Suppressor macrophage treated with lipopolysaccharide for 4 hours (primary cell): ENCODE results near the gene LAMTOR4.

Source experiments
- DNase-seq: peaks from one replicate; pipeline ENCODE4 v3.0.0-alpha.2; 2020

The LAMTOR4 gene

GRCh38 chr7:100154651-100155491 lies 6.2 kb downstream of the LAMTOR4 start:
- DNase-seq = no peak

DNA sequence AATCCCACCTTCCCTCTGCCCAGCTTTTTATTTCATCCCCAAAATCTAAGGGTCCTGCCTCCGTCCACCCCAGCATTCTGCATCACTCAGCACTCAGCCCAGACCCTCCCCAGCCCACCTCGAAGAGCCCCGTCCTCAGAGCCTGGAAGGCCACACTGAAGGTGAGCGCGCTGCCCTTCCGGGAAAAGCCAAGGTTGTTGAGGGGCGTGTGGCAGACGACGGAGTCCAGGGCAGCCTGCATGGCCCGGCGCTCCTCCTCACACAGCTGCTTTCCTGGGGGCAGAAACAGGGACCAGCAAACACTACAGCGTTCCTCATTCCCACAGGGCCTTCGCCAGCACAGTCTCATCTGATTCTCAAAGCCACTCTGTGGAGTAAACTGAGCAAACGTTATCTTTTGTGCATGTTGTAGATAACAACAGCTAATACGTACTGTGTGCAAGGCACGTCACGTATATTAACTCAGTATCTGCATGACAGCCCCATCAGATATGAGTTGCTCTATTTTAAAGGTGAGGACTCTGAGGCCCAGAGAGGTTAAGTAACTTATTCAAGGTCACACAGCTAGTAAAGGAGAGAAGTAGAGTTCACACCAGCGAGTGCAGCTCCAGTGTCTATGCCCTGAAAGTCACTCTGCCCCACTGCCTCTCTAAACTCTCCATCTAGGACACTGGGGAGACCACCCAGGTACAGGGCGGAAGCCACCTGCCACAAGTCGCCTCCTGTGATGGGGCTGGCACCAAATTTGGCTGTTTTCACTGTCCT lies 7.0 kb downstream of the LAMTOR4 start:
- no peak for DNase-seq

DNA sequence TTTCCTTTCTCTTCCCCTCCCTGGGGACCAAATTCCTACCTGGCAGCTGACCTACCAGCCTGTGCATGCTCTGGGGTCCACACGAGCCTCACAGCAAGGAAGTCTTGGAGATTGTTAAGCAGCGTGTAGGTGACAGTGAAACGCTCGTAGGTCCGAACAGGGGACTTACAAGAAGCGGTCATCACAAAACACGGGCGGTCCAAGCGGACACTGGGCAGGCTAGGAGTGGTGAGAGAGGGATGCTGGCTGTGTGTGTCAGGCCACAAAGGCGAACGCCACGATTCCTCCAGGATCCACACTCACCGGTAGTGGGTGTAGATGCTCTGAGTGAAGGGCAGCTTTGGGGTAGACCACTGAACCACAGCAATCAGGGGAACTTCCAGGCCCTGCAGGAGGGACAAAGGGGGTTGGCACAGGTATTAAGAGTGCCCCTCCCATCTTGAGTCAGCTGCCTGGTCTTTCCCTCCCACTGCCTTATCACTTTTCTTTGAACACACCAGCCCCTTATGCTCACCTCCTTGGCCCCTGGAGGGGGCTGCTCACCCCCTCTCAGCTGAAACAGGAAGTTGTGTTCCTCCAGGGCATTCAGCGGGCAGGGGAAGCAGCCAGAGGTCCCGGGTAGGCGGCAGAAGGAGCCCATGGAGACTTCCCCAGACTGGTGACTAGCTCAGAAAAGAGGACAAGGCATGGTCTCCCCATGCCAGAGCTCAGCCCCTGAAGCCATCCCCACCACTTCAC lies 7.8 kb downstream of the LAMTOR4 start:
- DNase-seq = peak; percentile 25

DNA sequence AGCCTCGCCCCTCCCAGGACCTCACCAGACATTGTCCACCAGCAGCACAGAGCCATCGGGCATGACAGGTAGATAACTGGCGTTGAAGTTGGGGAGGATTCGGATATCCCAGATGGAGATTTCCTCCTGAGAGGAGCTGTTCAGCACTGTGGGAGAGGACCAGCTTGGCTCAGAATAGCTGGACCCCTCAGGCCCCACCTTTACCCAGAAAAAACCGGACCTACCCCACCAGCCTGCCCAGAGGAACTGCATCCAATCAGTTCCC lies 8.3 kb downstream of the LAMTOR4 start:
- no peak for DNase-seq

DNA sequence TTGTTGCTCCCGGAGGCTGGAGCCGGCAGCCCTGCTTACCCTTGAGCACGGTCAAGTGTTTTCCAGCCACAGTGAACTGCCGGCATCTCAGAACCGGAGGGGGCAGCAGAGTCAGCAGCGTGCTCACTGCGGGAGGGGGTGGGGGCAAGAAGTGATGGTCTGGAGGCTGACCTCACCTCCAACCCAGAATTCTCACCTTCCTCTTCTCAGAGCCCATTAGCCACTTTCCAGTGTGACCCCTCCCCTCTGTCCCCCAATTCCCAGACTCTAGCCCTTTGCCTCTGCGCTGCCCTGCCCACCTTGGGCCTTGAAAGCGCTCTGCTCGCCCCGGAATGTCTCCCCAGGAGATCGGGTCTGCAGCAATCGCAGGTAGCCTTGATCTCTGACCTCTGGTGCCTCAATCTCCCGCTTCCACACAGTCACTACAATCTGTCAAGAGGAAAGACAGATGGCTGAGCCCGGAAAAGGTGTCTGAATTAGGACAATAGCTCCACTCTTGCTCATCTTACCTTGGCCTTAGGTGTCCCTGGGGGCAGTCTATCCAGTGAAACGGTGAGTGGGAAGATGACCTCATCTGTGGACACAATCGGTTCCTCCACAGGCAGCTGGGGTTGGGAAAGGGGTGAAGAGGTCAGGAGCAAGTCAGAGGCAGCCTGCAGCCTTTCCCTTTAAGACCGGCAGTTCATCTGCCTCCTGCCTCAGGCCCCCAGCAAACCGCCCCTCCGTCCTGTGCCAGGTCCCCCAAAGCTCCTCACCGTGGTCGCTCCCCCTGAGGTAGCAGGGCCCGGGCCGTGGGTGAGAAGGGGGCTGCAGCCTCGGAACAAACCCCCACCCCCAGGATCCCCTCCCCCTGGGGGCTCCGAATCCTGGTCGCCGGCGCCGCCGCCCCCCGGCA lies 8.9 kb downstream of the LAMTOR4 start:
- peak; percentile 53 for DNase-seq

DNA sequence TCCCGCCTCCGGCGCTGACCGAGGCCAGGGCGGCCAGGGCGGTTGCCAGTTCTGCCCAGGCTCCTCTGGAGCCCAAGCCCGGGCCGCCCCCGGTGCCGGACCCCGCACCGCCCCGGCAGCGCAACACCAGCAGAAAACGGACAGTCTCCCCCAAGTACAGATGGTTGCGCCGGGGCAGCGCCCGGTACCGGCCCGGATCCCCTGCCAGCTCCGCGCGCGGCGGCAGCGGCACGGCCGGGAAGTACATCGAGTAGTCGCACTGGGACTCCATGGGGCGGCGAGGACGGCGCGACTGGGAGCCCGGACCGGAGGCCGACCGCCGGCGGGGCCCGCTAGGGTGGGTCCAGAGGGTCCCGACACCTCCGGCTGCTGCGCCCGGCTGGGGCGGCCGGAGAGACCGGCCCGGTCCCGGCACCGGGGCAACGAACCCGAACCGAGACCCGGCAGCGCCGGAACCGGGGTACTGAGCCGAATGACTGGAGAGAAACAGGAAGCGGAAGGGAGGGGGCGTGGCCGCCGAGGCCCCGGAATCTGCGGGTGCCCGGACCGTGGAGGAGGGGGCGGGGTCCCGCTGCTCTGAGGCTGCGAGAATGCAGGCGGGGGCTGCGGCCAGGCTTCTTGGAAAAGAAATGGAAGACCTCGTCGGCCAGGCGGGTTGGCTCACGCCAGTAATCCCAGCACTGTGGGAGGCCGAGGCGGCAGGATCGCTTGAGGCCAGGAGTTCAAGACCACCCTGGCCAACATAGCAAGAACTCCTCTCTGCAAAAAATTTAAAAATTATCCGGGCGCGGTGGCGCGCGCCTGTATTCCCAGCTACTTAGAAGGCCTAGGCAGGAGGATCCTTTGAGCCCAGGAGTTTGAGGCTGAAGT lies 9.7 kb downstream of the LAMTOR4 start, which contains the start of gene TRAPPC14:
Gene TRAPPC14, minus strand, starts transcription at position 495 of the 870 bp plus-strand sequence. Its CDS starts 224 bp downstream, at position 271.
- DNase-seq = peak; percentile 86

- no peak for DNase-seq
These were observed 10.4 kb downstream of the LAMTOR4 start for GRCh38 chr7:100159099-100159623.

GRCh38 chr7:100160067-100160466 lies 11.3 kb downstream of the LAMTOR4 start:
- DNase-seq = no peak

DNA sequence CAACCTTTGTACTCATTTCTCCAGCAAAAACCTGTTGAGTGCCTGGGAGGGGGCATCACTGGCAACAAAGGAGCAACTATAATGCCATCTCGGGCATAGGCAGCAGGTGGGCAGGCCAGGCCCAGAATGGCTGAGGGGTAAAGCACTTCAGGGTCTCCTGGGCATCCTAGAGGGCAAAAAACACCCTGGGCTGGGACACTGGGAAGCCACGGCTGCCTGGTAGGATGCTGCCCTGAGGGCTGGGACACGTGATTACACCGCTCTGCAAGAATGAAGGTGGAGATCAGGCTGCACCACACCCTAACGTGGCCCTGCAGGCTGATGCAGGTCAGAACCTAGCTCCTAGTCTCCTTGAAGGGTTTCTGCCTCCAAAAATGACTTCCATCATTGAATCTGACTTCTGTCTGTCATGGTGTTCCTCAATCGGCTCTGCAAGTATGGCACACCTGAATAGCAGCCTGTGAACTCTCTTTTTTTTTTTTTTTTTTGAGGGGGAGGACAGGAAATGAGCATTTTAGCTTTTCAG lies 14.4 kb downstream of the LAMTOR4 start:
- no peak for DNase-seq

- DNase-seq = no peak
These were observed 15.2 kb downstream of the LAMTOR4 start for GRCh38 chr7:100163871-100164270.

DNA sequence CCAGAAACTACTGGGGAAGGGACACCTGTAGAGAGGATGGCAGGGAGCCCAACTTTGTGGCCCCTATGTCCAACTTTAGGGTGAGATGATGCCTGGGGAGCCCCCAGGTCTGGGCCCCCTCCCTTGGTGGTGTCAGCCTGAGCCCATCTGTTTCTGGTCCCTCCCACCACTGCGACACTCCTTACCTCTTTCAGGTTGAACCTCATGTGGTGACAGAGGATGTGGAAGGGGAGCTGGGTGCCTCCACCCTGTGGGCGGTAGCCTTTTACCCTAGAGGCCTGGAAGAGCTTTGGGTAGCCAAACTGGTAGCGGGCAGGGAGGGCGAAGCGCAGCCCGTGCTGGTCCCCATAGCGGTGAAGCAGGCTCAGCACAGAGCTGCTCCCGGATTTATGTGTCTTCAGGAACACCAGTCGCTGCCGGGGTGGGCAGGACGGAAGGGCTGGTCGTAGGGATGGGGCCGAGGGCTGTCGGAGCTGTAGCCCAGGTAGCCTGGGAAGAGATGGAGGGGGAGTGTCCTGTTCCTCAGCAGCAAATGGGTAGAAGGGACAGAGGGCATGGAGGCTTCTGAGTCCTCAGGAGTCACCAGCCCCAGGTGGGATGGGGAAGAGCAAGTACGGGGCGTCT lies 17.7 kb downstream of the LAMTOR4 start:
- DNase-seq = no peak

DNA sequence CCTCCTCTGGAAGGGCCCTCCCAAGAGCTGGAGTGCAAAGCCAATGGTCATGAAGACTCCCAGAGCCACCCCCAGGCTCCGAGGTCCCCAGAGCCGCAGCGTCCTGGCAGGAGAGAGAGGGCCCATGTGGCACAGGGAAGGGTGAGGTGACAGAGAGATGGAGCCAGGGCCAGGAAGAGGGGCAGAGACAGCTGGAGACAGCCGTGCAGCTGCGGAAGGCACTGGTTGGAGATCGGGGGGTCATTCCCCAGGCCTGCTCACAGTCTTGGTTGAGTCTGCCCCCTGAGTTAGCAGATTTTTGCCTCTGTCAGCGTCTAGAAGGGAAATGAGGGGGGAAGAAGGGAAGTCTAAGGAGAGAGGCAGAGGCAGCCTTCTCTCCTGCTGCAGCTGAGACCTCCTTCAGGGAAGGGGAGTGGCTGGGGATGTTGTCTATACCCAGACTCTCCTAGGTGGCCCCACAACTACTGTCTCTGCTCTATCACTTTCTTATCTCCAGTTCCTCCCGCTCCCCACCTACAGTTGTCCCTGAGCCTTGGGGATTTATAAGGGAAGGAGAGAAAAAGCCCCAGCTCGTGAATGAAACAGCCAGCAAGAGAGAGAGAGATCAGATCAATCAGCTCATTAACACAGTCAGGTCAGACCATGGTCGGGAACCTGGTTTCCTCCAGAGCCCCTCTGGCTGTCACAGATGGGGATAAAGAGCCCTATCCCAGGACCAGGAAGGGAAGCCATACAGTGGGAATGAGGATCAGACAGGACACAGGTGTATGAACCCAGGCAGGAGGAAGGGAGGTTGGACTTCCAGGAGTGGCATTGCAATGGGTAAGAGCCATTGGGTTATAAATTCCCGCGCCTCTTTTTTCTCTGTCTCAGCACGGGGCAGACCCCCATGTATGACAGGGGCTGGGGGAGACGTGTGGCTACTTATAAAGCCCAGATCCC lies 18.5 kb downstream of the LAMTOR4 start:
- DNase-seq = no peak

GRCh38 chr7:100167912-100168323 lies 19.2 kb downstream of the LAMTOR4 start:
- DNase-seq = no peak

GRCh38 chr7:100169147-100169850 lies 20.6 kb downstream of the LAMTOR4 start:
- no peak for DNase-seq

DNA sequence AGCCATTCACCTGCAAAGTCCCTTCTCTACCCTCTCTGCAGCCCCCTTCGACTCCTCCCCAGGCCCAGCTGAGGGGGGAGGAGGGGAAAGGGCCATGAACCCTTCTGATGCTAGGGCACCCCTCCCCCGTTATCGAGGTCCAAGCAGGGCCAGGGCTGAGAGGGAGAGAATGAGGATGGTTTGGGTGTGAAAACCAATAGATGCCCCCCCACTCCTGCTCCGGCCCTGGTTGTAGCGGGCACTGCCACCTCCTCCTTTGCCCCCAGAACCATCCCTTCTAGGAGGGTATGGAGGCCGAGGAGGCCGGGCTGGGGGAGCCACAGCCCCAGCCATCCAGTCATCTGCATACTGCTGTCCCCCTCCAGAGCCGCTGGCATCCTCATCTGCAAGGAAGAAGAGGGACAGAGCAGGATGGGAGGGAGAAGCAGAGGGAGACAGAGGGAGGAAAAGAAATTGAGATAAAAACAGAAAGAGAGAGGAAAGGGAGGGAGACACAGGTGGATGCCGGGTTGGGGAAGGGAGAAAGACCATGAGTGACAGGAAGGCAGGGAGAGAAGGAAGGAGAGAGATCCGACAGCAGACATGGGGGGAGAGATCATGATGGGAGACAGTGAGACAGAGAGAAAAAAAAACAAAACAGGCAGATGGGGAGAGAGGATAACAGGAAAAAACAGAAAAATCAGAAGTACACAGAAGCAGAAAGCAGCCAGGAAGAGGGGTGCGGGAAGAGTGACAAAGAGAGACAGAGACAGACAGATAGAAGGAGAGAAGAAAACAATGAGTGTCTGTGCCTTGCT lies 21.6 kb downstream of the LAMTOR4 start:
- DNase-seq = no peak

DNA sequence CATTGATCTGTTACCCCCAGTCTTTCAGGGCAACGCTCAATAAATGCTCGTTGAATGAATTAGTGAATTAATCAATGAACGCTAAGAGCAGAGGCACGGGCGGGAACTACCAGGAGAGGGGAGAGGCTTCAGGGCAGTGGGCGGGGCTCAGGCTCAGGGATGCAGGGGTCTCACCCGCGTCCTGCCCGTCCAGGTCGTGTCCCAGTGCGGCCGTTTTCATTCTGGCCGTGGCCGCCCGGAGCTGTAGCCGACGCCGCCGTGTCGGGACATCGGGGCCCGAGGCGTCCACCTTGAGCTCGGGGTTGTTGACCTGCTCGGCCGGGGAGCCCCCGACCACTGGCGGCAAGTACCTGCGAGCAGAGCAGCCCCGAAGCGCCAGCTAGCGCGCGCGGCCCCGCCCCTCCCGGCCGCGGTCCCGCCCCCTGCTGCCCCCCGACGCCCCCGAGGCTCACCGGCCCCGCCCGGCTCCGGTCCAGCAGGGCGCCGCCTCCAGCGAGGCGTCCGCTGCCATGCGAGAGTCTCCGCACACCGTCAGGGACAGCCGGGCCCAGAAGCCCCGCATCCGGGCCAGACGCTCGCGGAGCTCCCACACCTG lies 22.5 kb downstream of the LAMTOR4 start:
- no peak for DNase-seq

- no peak for DNase-seq
These were observed 23.1 kb downstream of the LAMTOR4 start for GRCh38 chr7:100171840-100172239.
